ENCODE data around the gene TOP2B.

GRCh38 chr3:25611193-25611592, 53.5 kb downstream of the TOP2B start:
- TF ChIP-seq CTCF (IDR thresholded peaks at IDR 0.05) (no peak), POLR2A (IDR thresholded peaks at IDR 0.05) (no peak)

Measured in testis (tissue), 2 donors.